HFFc6 (cell line): Measurements from ENCODE around the gene RBM14. TPM values are rescaled to one million over a fixed set of nuclear protein-coding genes. Genes with fewer than 3 reads are reported as not detected.

Experiments used
- DNase-seq: peaks from one replicate; pipeline ENCODE4 v3.0.0-alpha.2; 2018
- H3K27ac Mint-ChIP-seq: 2 replicates; pipeline ENCODE4 v1.8.0; 2020; ENCODE audit warnings: mild to moderate bottlenecking, mixed read lengths
- H3K27me3 Mint-ChIP-seq: 2 replicates; pipeline ENCODE4 v1.8.0; 2021; ENCODE audit warnings: mild to moderate bottlenecking, moderate library complexity, mixed read lengths; ENCODE audit not compliant: insufficient read depth
- H3K36me3 Mint-ChIP-seq: 2 replicates; pipeline ENCODE4 v1.8.0; 2021; ENCODE audit warnings: low read depth, mixed read lengths
- H3K4me1 Mint-ChIP-seq: 2 replicates; pipeline ENCODE4 v1.8.0; 2020; ENCODE audit warnings: low read depth, mixed read lengths
- H3K4me3 Mint-ChIP-seq: 2 replicates; pipeline ENCODE4 v1.8.0; 2020; ENCODE audit warnings: mild to moderate bottlenecking, moderate library complexity, mixed read lengths
- H3K9me3 Mint-ChIP-seq: 2 replicates; pipeline ENCODE4 v1.8.0; 2020; ENCODE audit warnings: mild to moderate bottlenecking, mixed read lengths
- long read RNA-seq: library from polyadenylated mRNA; unstranded; transcript quantifications from one replicate; pipeline ENCODE4 v2.0.0, GENCODE V29; 2019
- total RNA-seq, 6 experiments: library from RNA; stranded (reverse); fragmentation: NEBNext Ultra II Directional; extraction: Animal tissue kit (Norgen Biotek cat#: 25700); gene quantifications; 2 replicates in 1 of 6; 3 replicates in 5 of 6; pipeline ENCODE4 v1.2.3, GENCODE V29; 2021
- TF ChIP-seq, protein P1 (sequence below): fragments of 200-600 bp; sonication (generic); IDR thresholded peaks from 2 replicates; pipeline ENCODE4 v1.5.0; 2021; ENCODE audit warnings: antibody characterized with exemption, mild to moderate bottlenecking

The RBM14 gene
- total RNA-seq, result 10 to 100 TPM; 54.1 to 71.5 (median 64.9) TPM
- long read RNA-seq, transcript RBM14-201 (3 exons, 2,828 nt), result major isoform, 33 of 40 reads
- long read RNA-seq, partial matches to known transcripts, result 6 of 40 reads
- long read RNA-seq, other reads (novel, unspliced or antisense), result 0 of 40 reads

- Mint-ChIP-seq H3K36me3 (peaks cover 27% of the 10 kb centered on the region), H3K27me3 (peaks cover 10% of the 10 kb centered on the region), H3K9me3 (no peaks in the 10 kb centered on the region), H3K27ac (peak within 1 kb of the TSS; percentile 97), H3K4me3 (peak within 1 kb of the TSS; percentile 95), H3K4me1 (peaks cover 49% of the 10 kb centered on the region)
- peak; percentile 99 for DNase-seq
- TF ChIP-seq, protein P1, sequence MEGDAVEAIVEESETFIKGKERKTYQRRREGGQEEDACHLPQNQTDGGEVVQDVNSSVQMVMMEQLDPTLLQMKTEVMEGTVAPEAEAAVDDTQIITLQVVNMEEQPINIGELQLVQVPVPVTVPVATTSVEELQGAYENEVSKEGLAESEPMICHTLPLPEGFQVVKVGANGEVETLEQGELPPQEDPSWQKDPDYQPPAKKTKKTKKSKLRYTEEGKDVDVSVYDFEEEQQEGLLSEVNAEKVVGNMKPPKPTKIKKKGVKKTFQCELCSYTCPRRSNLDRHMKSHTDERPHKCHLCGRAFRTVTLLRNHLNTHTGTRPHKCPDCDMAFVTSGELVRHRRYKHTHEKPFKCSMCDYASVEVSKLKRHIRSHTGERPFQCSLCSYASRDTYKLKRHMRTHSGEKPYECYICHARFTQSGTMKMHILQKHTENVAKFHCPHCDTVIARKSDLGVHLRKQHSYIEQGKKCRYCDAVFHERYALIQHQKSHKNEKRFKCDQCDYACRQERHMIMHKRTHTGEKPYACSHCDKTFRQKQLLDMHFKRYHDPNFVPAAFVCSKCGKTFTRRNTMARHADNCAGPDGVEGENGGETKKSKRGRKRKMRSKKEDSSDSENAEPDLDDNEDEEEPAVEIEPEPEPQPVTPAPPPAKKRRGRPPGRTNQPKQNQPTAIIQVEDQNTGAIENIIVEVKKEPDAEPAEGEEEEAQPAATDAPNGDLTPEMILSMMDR, result no peak
Measured at GRCh38 chr11:66616379-66617154, at the start of gene RBM14. Gene RBM14 (plus strand): TSS chr11:66616630. CDS start chr11:66616721, 91 bp downstream.

- Mint-ChIP-seq H3K27me3 (peaks cover 15% of the 10 kb centered on the region), H3K4me1 (peaks cover 5% of the 10 kb centered on the region; the same call in 1 of the 2 replicates), H3K36me3 (no peaks in the 10 kb centered on the region), H3K4me3 (peak overlapping the region; percentile 65), H3K9me3 (no peaks in the 10 kb centered on the region), H3K27ac (no peak overlapping the region)
- TF ChIP-seq, protein P1, result no peak; the same call in 1 of the 2 replicates
- no peak for DNase-seq
Measured at GRCh38 chr11:66567787-66568123, 48.7 kb upstream of the RBM14 start.

- peak within 1 kb of the TSS; percentile 83 for H3K4me3 Mint-ChIP-seq
- TF ChIP-seq, protein P1, result no peak
- peak; percentile 60 for DNase-seq
- H3K4me1 Mint-ChIP-seq, result peaks cover 5% of the 10 kb centered on the region; the same call in 1 of the 2 replicates
- H3K27me3 Mint-ChIP-seq, result peaks cover 15% of the 10 kb centered on the region
- no peaks in the 10 kb centered on the region for H3K9me3 Mint-ChIP-seq
- peak within 1 kb of the TSS; percentile 60 for H3K27ac Mint-ChIP-seq
- no peaks in the 10 kb centered on the region for H3K36me3 Mint-ChIP-seq
Measured at GRCh38 chr11:66568124-66568916, 48.1 kb upstream of the RBM14 start, which contains the start of gene CTSF. Gene CTSF (minus strand): TSS chr11:66568606. CDS start chr11:66568486, 120 bp downstream.

DNA sequence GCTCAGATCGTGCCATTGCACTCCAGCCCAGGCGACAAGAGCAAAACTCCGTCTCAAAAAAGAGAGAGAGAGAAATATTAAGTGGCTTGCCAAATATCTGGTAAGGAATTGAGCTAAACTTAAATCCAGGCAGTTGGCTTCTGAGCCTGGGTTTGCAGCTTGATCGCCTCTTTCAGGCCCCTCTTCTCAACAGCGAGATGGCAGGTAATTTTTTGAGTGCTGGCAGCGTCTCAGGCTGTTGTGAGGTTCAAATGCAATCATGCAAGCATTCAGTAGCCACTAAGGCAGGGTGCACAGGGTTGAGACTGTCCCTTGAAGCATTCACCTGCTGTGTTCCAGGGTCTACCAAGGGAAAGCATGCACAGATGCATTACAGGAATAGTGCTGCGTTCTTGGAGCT, 47.4 kb upstream of the RBM14 start:
- Mint-ChIP-seq H3K27ac (no peak overlapping the region), H3K4me3 (no peak overlapping the region), H3K9me3 (no peaks in the 10 kb centered on the region), H3K4me1 (peaks cover 9% of the 10 kb centered on the region), H3K36me3 (0 out of 2 replicates have a peak, but pooled peaks cover 4% of the 10 kb centered on the region), H3K27me3 (peaks cover 21% of the 10 kb centered on the region)
- DNase-seq, result no peak
- TF ChIP-seq, protein P1, result no peak

DNA sequence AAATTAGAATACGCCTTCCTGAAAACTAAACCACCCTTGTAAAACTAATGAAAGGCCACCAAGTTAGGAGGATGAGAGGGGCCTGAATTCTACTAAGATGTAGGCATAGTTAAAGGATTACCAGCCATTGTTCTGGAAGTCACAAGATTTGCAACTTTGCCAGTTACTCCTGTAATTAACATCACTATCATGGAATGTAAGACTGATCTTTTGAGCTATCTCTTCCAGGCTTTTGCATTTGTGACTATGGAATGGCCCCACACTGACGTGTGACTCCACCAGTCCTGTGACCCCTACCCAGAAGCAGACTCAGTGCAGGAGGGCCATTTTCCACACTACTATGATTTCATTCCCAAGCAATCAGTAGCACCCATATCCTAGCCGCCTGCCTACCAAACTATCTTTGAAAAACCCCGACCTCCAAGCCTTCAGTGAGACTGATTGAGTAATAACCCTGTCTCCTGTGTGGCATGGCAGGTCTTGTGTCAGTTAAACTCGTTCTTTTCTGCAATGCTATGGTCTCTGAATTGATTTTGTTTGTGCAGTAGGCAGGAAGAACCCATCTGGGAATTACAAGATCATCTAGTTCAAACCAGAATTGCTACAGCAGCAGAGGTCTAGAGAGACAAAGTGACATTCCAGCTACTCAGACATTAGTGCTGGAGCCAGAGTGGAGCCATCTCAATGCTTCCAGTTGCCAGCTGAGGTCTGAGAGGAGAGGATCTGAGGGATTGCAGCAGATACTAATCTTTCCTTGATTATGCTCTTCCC, 46.2 kb upstream of the RBM14 start:
- TF ChIP-seq, protein P1, result no peak
- H3K27ac Mint-ChIP-seq, result no peak overlapping the region
- H3K27me3 Mint-ChIP-seq, result peaks cover 31% of the 10 kb centered on the region
- no peak overlapping the region for H3K4me3 Mint-ChIP-seq
- no peaks in the 10 kb centered on the region for H3K9me3 Mint-ChIP-seq
- no peak for DNase-seq
- H3K4me1 Mint-ChIP-seq, result peaks cover 18% of the 10 kb centered on the region
- H3K36me3 Mint-ChIP-seq, result 0 out of 2 replicates have a peak, but pooled peaks cover 5% of the 10 kb centered on the region
